HG02610 (cell line): ENCODE data around the gene CCND3.

Experiments
- ATAC-seq: cut with Tn5 transposase; IDR thresholded peaks from one replicate; pipeline ENCODE4 v1.9.1; 2021; ENCODE audit warnings: mild to moderate bottlenecking, moderate library complexity; ENCODE audit not compliant: unreplicated experiment

Gene CCND3

DNA sequence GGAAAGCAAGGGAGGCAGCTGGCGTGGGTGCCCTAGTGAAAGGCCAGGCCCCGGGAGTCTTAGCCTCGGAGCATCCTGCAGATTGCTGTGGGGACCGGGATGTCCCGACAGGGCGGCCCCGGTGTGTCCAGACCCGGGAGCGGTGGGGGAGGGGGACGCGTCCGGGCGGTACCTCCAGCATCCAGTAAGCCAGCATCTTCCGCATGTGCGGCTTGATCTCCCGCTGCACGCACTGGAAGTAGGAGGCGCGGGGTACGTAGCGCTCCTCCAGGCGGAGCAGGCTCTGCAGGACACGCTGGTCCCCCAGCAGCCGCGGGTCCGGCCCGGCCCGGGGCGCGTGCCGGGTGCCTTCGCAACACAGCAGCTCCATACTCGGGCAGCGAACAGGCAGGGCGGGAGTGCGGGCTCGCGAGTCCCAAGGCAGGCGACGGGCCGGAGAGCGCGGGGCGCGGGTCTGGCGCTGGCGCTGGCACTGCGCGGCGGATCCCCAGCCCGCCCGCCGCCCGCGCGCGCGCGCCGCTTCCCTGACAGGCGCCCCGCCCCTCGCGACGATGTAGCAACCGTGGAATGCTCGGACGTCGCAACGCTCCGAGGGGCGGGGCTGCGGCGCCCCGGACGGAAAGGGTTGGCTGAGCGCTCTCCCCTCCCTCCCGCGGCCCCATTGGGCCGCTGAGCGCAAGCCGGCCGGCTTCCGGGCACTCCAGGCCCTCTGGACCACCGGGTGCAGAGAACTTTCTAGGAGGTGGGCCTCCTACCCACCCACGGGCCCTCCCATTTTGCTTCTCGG lies at the start of gene CCND3:
Gene CCND3, minus strand, starts transcription at position 529 of the 787 bp plus-strand sequence. Its CDS starts 159 bp downstream, at position 370.
- peak; percentile 94 for ATAC-seq

DNA sequence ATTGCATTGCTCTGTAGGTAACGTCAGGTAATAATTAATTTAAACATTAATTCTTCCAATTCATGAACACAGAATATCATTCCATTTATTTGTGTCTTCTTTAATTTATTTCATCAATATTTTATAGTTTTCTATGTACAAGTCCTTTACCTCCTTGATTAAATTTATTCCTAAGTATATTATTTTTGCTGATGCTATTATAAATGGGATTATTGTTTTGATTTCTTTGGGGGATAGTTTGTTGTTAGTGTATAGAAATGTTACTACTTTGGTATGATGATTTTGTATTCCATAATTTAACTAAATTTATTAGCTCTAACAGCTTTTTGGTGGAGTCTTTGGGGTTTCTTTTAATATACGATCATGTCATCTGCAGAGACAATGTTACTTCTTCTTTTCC lies 44.7 kb upstream of the CCND3 start:
- ATAC-seq, result no peak

DNA sequence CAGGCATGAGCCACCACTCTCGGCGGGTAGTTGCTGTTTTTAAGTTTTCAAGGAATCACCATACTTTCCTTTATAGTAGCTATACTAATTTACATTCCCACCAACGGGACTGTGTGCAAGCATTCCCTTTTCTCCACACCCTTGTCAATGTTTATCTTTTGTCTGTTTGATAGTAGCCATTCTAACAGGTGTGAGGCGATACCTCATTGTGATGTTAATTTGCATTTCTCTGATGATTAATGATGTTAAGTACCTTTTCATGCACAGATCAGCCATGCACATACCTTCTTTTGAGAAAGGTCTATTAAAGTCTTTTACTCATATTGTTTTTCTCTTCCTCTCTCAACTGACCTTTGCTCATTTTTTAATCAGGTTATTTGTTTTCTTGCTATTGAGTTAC lies 43.0 kb upstream of the CCND3 start:
- ATAC-seq, result no peak

DNA sequence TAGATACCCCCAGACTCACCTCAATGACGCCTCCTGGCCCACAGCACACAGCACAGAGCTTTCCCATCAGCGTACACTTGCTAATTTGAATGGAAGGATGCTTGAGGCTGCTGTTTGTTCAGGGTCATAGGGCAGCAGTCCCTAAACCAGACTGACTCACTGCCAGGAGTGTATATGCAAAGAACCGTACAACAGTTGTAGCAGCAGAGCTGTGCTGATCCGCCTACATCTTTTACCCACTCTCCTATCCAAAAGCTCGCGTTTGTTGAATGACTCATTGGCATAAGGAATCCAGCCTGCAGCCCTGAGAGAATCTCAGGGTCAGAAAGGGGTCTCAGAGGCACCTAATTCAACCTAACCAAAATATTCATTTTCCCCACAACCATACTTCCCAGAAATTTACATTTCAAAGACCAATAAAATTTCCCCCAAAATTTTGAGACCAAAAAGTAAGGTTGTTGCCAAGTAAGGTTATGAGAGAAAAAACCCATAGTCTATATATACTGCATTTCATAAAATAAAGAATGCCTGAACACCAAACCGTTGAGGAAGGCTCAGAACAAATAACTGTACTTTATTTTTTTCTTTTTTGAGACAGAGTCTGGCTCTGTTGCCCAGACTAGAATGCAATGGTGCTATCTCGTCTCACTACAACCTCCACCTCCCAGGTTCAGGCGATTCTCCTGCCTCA lies 35.3 kb upstream of the CCND3 start:
- peak; percentile 70 for ATAC-seq

DNA sequence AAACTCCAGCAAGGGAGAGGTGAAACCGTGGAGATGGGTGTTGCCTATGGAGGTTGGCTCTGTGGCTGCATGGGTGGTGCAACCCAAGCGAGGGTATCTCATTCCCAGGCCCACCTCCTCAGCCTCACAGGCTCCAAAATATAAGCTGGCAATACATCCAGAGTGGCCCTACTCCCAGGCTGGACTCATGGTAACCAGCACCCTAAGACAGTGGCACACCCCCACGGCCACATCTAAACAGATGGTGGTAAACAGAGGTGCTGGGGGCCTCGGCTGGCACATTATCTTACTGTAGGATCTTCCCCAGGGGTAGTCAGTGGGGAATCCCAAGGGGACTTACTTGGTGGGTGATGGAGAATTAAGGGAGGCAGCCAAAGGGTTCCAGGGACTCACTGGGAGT lies 33.7 kb upstream of the CCND3 start:
- ATAC-seq, result no peak

- ATAC-seq, result no peak
Measured at GRCh38 chr6:41974281-41974825, 32.7 kb upstream of the CCND3 start.

DNA sequence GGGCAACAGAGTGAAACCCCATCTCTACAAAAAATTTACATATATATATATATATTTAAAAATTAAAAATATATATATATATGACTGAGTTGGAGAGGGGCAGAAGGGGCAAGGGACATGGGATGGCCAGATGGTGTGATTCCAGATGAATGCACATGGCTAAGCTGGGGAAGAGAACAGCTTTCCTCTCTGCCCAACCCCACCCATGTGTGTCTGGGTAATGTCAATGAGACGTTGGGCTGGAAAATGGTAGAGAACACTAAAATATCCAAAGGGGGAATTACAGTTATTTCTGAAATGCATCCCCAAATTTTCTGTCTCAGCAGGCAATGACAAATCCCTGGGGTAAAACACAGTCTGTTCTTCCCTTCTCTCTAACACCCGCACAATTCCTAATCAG lies 31.2 kb upstream of the CCND3 start:
- no peak for ATAC-seq

DNA sequence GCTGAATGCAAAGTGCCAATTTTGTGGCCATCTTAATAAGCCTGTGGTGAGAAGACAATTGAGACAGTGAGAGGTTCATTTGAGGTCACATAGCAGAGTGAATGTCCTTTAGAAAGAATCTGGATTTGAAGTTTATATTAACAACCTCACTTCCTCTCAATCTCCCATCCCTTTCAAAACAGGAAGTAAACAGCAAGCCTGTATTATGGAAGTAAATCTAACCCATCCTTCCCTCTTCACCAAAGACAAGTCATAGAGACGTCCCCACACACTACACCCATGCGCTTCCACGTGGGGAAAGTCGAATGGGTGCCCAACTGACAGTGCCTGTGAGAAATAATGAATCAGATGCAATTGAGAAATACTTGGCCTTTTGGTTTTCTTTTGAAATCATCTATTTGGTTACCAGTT lies 28.8 kb upstream of the CCND3 start:
- no peak for ATAC-seq

- no peak for ATAC-seq
Measured at GRCh38 chr6:41967312-41968287, 26.0 kb upstream of the CCND3 start.

- ATAC-seq, result no peak
Measured at GRCh38 chr6:41966961-41967311, 25.3 kb upstream of the CCND3 start.

GRCh38 chr6:41966214-41966920 lies 24.8 kb upstream of the CCND3 start:
- no peak for ATAC-seq

DNA sequence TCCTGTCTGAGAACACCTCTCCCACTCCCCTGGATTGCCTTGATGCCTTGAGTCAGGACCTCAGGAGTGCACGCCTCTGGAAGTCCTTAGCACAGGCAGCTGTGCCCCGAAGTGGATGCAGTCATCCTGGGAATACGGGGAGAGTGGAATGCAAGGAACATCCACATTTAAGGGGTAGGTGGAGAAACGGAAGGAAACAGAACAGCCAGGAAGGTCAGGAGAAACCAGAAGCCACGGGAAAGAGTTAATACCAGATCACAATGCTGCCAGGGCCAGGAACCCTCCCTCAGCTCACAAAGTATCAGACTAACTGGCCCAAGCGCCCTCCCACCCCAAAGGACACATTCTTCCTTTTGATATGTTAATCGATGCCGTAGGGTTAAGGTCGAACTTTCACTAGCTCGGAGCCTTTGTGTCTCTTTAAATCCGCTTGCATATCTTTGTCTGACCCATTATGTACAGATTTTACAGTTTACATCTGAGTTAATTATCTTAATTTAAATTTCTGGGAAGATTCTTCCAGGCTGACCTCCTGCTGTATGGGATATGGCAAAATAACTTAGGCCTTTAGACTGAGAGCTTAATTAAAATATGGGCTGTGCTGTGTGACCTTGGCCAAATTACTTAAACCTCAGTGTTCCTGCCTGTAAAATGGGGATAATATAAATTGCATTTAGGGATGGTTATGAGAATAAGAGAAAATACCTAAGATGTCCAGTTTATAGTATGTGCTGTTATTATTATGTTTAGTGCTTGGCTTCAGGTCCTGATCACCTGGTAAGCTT lies 24.0 kb upstream of the CCND3 start:
- no peak for ATAC-seq

GRCh38 chr6:41964201-41964887 lies 22.7 kb upstream of the CCND3 start:
- no peak for ATAC-seq

DNA sequence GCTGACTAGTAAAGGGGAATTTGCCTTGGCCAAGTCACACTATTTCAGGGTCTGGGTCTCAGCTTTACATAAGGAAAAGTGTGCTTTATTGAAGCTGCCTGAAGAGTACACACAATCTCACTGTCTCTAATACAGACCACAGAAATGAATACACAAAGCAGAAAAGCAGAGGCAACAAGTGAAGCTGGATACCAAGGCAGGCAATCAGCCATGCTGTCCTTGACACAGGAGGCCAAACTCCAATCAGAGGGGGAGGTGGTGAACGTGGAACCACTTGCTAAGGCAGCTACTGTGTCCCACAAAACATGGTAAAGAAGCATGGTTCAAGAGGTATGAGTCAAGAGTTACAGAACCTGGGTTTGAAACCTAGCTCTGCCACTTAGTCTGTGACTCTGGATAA lies 21.8 kb upstream of the CCND3 start:
- ATAC-seq, result no peak

- no peak for ATAC-seq
Measured at GRCh38 chr6:41960028-41960427, 18.4 kb upstream of the CCND3 start.

GRCh38 chr6:41958022-41958856 lies 16.6 kb upstream of the CCND3 start:
- ATAC-seq, result peak; percentile 53

DNA sequence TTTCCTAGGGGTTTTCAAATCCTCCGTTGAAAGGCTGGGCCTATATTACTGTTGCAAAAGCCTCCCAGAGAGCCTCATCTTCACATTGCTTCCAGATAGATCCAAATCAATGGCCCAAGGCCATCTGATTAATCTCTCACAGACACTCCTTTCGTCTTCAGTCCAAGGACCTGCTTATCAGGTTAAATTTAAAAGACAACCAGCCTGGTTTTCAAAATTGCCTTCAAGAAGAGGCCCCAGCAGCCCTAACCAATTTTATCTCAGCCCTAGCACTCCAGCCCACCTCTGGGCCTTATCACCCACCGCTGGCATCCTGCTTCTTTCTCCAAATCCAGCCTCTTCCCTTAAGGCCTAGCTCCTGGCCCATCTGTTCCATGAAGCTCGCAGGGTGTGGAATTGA lies 15.5 kb upstream of the CCND3 start:
- ATAC-seq, result no peak

- ATAC-seq, result no peak
Measured at GRCh38 chr6:41955412-41955811, 13.8 kb upstream of the CCND3 start.
